GM12872 (cell line): ENCODE data around the gene APBA1.

Source experiments
- CTCF ChIP-seq: IDR thresholded peaks from 3 replicates; pipeline ENCODE4 v1.5.1; 2011; ENCODE audit warnings: low read depth, mild to moderate bottlenecking, low read length, moderate library complexity; ENCODE audit not compliant: insufficient read depth

APBA1 gene

GRCh38 chr9:69622676-69623075 is 49.5 kb downstream of the APBA1 start:
- TF ChIP-seq CTCF: no peak

GRCh38 chr9:69621730-69622460 is 50.3 kb downstream of the APBA1 start:
- no peak for TF ChIP-seq CTCF

GRCh38 chr9:69620731-69621130 is 51.4 kb downstream of the APBA1 start:
- no peak for TF ChIP-seq CTCF

- no peak for TF ChIP-seq CTCF
These were observed 52.9 kb downstream of the APBA1 start for GRCh38 chr9:69619233-69619632.

- no peak for TF ChIP-seq CTCF
These were observed 55.2 kb downstream of the APBA1 start for GRCh38 chr9:69617006-69617405.

- TF ChIP-seq CTCF: no peak
These were observed 56.3 kb downstream of the APBA1 start for GRCh38 chr9:69615880-69616279.

GRCh38 chr9:69611221-69611620 is 61.0 kb downstream of the APBA1 start:
- no peak for TF ChIP-seq CTCF
